ENCODE results near the gene CMTM7. TPM values are rescaled to one million over a fixed set of nuclear protein-coding genes. Genes with fewer than 3 reads are reported as not detected.
A peak's percentile ranks its signal among the peaks of the same experiment; 100 is the strongest.

The CMTM7 gene
- polyA plus RNA-seq, 3 donors, result 46.2 to 50.4 (median 50.1) TPM

DNA sequence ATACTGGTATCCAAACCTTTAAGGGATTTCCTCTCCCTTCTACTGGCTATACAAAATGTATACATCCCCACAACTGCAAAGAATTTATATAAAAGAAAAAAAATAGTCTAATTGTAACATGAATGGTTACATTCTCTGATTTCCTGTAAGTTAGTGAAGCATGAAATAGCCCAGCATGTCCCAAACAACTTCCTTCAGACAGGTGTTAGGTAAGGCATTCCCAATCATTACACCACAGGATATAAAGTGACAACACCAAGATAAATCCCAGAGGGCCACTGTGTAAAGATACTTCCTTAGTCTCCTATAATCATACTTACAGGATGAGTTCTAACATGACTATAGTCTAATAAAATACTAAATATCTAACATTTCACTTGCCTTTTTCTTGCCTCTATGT, 103.4 kb downstream of the CMTM7 start:
- no peak for DNase-seq (ENCODE audit: extremely low read depth in 1 of 11, low read depth in 9 of 11, low spot score in 4 of 11)

DNA sequence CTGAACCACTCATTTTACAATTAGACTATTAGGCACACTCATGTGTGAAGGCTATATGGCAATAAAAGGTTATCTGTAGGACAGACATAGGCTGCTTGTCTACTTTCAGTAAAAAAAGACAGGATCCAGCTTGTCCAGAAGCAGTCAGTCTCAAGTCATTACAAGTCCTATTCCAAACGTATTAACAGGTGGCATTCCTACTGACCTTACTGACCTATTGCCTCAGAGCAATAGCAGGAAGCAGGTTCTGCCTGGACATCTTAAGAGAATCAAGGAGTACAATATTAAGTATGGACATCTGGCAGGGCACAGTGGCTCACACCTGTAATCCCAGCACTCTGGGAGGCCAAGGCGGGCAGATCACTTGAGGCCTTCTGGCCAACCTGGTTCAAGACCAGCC, 104.0 kb downstream of the CMTM7 start:
- no peak for DNase-seq (ENCODE audit: extremely low read depth in 1 of 11, low read depth in 9 of 11, low spot score in 4 of 11)

DNA sequence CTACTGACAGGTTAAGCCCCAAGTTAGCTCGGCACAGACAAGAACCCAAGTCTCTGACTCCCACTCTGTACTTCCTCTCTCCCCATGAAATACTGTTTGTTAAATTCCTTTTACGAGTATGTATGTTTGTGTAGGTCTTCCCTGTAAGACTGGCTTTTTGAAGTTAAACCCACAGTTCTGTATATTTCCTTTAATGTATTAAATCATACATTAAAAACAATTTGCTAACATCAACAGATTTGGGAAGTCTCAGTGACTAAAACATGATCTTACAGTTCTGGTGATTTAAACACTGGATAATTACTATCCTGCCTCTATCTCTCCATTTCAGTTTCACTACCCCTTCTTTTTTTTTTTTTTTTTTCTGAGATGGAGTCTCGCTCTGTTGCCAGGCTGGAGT, 106.6 kb downstream of the CMTM7 start:
- no peak for DNase-seq (ENCODE audit: extremely low read depth in 1 of 11, low read depth in 9 of 11, low spot score in 4 of 11)

DNA sequence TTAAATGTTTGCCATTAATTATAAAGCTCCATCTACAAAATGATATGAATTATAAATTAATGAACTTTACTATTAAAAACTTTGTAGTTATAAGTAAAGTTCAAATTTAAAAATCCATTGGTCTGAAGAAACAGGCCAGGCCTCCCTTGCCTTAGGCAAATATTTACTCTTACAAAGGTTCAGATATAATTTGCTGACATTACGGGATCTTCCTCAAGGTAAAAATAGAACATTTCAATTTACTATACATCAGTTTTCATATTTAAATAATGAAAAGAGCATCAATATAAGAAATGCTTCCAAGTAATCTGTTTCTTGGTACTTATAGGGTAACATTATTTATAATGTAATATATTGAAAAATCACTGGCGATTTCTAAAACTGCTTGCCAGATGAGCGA, 107.3 kb downstream of the CMTM7 start:
- no peak for DNase-seq (ENCODE audit: extremely low read depth in 1 of 11, low read depth in 9 of 11, low spot score in 4 of 11)

DNA sequence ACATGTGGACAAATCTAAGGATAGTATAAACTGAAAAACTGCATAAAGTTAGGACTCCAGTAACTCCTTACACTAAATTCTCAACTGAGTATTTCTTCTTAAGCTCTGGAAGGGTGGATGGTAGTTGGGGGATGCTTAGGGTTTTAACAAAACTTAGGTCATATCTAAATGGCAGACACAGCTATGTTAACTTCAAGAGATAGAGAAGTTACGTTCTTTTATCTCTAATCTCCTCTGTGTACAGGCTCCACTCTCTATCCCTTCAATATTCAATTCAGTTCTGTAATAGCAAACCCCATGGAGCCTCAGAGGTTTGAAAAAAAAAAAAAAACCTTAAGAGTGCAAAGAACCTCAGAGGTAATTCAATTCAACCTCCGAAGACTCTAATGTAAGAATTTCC, 107.9 kb downstream of the CMTM7 start:
- no peak for DNase-seq (ENCODE audit: extremely low read depth in 1 of 11, low read depth in 9 of 11, low spot score in 4 of 11)

DNA sequence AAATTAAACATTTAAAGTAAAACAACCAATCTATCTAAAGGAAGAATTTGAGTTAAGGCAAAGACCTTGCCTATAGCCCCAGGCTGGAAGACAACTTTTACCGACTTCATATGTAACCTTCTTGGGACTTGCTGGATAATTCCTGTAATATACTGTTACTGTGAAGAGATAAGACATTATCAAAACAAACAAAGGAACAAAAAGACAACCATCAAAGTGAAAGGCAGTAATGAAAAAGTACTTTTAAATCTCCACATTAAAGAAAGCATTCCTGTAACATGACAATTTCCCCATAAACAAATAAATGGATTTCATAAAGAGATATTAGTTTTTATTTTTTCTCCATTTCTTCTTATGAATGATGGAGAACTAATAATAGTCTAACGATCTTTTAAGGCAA, 108.6 kb downstream of the CMTM7 start:
- DNase-seq (ENCODE audit: extremely low read depth in 1 of 11, low read depth in 9 of 11, low spot score in 4 of 11), result no peak

DNA sequence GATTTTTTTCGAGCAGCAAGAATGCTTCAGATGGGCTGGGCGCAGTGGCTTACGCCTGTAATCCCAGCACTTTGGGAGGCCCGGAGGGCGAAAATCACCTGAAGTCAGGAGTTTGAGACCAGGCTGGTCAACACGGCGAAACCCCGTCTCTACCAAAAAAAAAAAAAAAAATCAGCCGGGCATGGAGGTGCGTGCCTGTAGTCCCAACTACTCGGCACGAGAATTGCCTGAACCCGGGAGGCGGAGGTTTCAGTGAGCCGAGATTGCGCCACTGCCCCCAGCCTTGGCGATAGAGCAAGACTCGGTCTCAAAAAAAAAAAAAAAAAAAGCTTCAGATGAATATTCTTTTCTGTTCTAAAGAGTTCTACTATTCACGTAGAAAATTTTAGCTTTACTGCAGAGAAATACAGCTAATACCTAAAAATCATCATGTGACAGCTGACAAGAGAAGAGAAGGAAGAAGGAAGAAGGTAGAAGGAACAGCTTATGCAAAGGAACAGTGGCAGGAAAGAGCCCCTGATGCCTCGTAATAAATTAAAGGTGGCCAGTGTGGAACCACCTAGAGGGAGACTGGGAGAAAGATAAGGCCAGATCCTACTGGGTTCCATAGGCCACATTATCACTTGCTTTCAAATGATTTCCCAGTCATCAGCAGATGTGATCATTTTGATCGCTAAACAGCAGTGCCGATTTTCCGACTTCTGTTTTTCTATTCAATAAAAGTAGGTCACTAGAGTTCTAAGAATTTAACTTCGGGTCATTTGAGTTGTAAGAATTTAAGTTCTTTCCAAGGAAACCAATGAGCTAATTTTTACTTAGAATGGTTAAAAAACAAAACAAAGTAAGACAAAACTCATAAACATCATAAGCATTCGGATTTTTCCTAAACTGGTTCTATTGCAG, 109.5 kb downstream of the CMTM7 start:
- no peak for DNase-seq (ENCODE audit: extremely low read depth in 1 of 11, low read depth in 9 of 11, low spot score in 4 of 11)

DNA sequence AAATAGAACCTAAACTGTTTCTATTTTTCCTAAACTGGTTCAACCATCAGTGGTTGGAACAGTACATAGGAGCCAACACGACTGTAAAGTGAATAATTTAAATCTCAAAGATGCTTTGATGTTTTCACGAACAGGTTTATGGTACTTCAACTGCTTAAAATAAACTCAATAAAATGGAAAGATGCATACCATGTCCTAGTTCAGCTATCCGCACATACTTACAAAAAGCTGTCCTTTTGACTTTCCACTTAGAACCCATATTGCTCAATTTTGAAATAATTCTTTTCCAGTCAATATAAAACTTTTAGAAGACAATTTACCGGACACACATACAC, 110.1 kb downstream of the CMTM7 start:
- DNase-seq (ENCODE audit: extremely low read depth in 1 of 11, low read depth in 9 of 11, low spot score in 4 of 11), result no peak

DNA sequence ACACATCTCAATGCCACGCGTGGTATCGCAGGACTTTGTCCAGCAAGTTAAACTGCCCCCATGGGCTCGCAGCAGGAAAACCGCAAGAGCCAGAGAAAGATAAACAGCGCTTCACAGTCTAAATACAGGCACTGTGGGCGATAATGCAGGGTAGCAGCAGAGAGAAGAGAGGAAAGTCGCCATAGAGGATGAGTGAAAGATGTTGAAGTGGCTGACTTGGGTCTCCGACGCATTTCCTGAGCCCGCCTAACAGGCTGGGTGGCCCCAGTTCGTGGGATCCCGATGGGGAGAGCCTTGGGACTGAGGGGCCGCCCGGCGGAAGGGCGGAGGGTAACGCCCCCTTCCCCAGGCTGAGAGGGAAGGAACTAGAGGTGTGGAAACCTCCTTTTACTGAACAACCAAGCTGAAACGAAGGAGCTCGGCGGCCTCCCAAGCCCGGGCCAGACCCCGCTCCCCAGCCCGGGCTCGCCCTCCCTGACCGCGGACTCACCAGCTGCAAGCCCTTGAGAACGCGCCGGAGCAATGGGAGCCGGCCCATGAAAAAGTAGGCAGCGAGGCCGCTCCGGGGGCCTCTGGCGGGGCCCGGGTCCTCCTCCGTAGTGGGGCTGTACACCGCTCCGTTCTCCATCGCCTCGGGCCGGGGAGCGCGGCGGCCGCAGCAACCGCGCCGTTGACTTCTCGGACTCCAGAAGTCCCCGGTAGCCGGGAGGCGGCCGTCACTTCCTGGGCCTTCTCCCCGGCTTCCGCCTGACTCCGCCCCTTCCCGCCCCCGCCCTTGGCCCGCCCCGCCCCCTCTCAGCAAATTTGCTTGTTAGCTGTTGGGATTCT, 110.7 kb downstream of the CMTM7 start, which contains the start of gene CMTM6:
Gene CMTM6, minus strand, starts transcription at position 735 of the 828 bp plus-strand sequence. Its CDS starts 107 bp downstream, at position 628.
- DNase-seq (ENCODE audit: extremely low read depth in 1 of 11, low read depth in 9 of 11, low spot score in 4 of 11), result peak in 10 of 11 donors; percentile 61 to 79 (median 71)

DNA sequence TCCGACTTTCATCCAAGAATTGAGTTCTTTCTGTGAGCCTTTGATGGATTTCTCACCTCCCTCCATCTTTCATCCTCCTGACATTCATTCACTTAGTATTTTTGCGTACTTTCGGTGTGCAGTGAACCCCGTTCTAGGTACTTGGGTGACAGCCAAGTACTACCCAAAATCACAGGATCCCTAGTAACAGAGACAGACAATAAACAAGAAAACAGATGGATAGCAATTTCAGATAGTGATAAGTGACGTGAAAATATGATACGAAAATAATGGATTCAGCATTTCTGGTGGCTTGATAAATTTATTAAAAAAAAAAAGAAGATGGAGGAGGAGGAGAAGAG, 111.3 kb downstream of the CMTM7 start:
- DNase-seq (ENCODE audit: extremely low read depth in 1 of 11, low read depth in 9 of 11, low spot score in 4 of 11), result no peak

Other genes starting within 250 kb of the CMTM7 start
- gene CMTM8, start 153.2 kb upstream of the CMTM7 start, polyA plus RNA-seq (ENCODE audit: insufficient read length in 3 of 3), result 10 to 100 TPM in 2 of 3 donors, 1 to 10 TPM in 1; 10.0 to 12.5 (median 10.9) TPM
- gene CMTM6, start 111.0 kb downstream of the CMTM7 start, polyA plus RNA-seq (ENCODE audit: insufficient read length in 3 of 3), result 10 to 100 TPM; 67.1 to 80.3 (median 68.3) TPM
- 10 to 100 TPM; 34.5 to 45.8 (median 37.8) TPM for gene DYNC1LI1, start 179.0 kb downstream of the CMTM7 start, polyA plus RNA-seq (ENCODE audit: insufficient read length in 3 of 3)

All from renal cortex interstitium (tissue), 11 donors.